Upper lobe of right lung (tissue), 1 donor: ENCODE data around the gene CNTNAP2. TPM values are rescaled to one million over a fixed set of nuclear protein-coding genes. Genes with fewer than 3 reads are reported as not detected.

Experiments used
- ATAC-seq: fragments of 200-7000 bp; cut with Tn5 transposase; one replicate; pipeline ENCODE4 v1.9.1; 2020; ENCODE audit warnings: mild to moderate bottlenecking, moderate library complexity
- DNase-seq: peaks from one replicate; pipeline ENCODE4 v3.0.0-alpha.2; 2020
- H3K27ac ChIP-seq: fragments of 200-600 bp; one replicate; pipeline ENCODE4 v1.8.0; 2022
- H3K27me3 ChIP-seq: fragments of 200-600 bp; one replicate; pipeline ENCODE4 v1.8.0; 2022; ENCODE audit warnings: mild to moderate bottlenecking
- H3K36me3 ChIP-seq: fragments of 200-600 bp; one replicate; pipeline ENCODE4 v1.8.0; 2022
- H3K4me1 ChIP-seq: fragments of 200-600 bp; one replicate; pipeline ENCODE4 v1.8.0; 2022
- H3K4me3 ChIP-seq: fragments of 200-600 bp; one replicate; pipeline ENCODE4 v1.8.0; 2022; ENCODE audit warnings: mild to moderate bottlenecking
- H3K9me3 ChIP-seq: fragments of 200-600 bp; one replicate; pipeline ENCODE4 v1.8.0; 2022
- intact Hi-C: fragments of 100-400 bp; cut with DNase I; formaldehyde crosslinking; loops from one replicate; pipeline ENCODE4 v1.11.0; 2022
- total RNA-seq: library from RNA; stranded (reverse); fragmentation: NEBNext Ultra II Directional; extraction: Animal tissue kit (Norgen Biotek cat#: 25700); gene quantifications from one replicate; pipeline ENCODE4 v1.2.1, GENCODE V29; 2021
- TF ChIP-seq, protein P1 (sequence below): fragments of 200-600 bp; IDR thresholded peaks from one replicate; pipeline ENCODE4 v1.8.0; 2022; ENCODE audit warnings: antibody characterized with exemption
- donor health status: DM: no; HTN: yes; CAD: no; lungs with severe emphysema.

CNTNAP2 gene
- total RNA-seq, 1 donor from 2014 or later = 0.41 TPM

GRCh38 chr7:146090023-146090645 is 26.5 kb upstream of the CNTNAP2 start:
- Histone ChIP-seq H3K27me3 (no peaks in the 10 kb centered on the region), H3K36me3 (no peaks in the 10 kb centered on the region), H3K4me3 (no peak overlapping the region), H3K27ac (no peak overlapping the region), H3K9me3 (no peaks in the 10 kb centered on the region), H3K4me1 (no peaks in the 10 kb centered on the region)
- TF ChIP-seq, protein P1, sequence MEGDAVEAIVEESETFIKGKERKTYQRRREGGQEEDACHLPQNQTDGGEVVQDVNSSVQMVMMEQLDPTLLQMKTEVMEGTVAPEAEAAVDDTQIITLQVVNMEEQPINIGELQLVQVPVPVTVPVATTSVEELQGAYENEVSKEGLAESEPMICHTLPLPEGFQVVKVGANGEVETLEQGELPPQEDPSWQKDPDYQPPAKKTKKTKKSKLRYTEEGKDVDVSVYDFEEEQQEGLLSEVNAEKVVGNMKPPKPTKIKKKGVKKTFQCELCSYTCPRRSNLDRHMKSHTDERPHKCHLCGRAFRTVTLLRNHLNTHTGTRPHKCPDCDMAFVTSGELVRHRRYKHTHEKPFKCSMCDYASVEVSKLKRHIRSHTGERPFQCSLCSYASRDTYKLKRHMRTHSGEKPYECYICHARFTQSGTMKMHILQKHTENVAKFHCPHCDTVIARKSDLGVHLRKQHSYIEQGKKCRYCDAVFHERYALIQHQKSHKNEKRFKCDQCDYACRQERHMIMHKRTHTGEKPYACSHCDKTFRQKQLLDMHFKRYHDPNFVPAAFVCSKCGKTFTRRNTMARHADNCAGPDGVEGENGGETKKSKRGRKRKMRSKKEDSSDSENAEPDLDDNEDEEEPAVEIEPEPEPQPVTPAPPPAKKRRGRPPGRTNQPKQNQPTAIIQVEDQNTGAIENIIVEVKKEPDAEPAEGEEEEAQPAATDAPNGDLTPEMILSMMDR = peak; percentile 65
- DNase-seq (no peak), ATAC-seq (peak; percentile 63)
- intact Hi-C loops = no loop called here

DNA sequence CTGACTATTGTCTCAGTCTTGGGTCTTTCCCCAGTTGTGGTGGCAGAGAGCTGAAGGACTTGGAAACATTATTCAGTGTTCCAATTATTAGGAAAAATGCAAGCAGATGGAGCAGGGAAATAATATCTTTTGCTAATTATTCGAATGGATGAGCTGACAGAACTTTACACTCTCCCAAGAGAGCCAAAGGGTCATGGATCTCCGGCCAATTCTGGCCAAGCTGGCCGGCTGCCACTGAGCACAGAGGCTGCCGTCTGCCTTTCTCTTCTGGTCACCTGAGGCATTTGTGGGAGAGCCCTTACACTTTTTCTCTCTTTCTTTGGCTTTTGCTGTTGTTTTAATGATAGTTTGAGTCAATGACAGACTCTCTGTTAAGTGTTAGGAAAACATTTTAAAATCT is 22.2 kb upstream of the CNTNAP2 start:
- Histone ChIP-seq H3K27ac (no peak overlapping the region), H3K4me3 (no peak overlapping the region), H3K4me1 (no peaks in the 10 kb centered on the region), H3K27me3 (no peaks in the 10 kb centered on the region), H3K9me3 (no peaks in the 10 kb centered on the region), H3K36me3 (no peaks in the 10 kb centered on the region)
- no peak for DNase-seq
- TF ChIP-seq, protein P1 = no peak
- intact Hi-C loops = no loop called here
- ATAC-seq = no peak

DNA sequence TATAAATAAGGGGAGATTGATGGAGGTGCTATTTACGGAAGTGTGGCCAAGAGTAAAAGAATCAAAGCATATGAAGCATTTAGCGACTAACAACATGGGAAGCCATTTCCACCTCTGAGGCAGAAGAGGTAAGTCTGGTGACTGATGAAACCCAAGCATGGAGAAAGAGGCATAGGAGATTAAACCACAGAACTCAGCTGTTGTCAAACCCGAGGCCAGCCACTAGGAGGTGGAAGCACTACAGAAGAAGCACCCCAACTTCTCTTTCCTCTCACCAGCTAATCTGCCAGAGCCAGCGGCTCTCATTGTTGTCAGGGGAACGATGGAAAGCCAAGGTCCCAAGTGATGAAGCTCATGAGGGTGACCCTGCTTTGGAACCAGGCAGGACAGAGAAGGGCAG is 19.6 kb upstream of the CNTNAP2 start:
- Histone ChIP-seq H3K27me3 (no peaks in the 10 kb centered on the region), H3K9me3 (no peaks in the 10 kb centered on the region), H3K4me3 (no peak overlapping the region), H3K4me1 (no peaks in the 10 kb centered on the region), H3K27ac (no peak overlapping the region), H3K36me3 (no peaks in the 10 kb centered on the region)
- TF ChIP-seq, protein P1 = no peak
- intact Hi-C loops = no loop called here
- no peak for DNase-seq
- no peak for ATAC-seq

DNA sequence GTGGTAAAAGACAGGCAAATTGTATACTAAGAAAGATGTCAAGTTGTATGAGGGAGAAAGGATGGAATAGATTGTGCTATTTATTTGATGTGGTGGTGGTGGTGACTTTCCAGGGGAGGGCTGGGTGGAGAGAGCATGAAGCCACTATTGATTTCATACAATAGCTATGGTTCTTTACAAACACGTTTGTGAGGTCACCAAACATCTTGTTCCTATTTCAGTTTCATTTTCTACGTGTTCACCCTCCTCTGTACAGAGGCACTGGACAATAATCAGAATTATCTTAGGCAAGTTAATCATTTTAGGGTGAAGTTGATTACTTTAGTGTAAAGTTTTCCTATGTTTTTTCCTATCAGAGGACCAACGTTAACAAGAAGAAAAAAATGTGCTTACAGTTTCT is 10.3 kb upstream of the CNTNAP2 start:
- H3K4me1 ChIP-seq = no peaks in the 10 kb centered on the region
- no peak for DNase-seq
- H3K27me3 ChIP-seq = no peaks in the 10 kb centered on the region
- H3K4me3 ChIP-seq = no peak overlapping the region
- ATAC-seq = no peak
- TF ChIP-seq, protein P1 = no peak
- no peaks in the 10 kb centered on the region for H3K9me3 ChIP-seq
- H3K27ac ChIP-seq = no peak overlapping the region
- intact Hi-C loops = no loop called here
- H3K36me3 ChIP-seq = no peaks in the 10 kb centered on the region

GRCh38 chr7:146112755-146113154 is 3.8 kb upstream of the CNTNAP2 start:
- H3K4me1 ChIP-seq = peaks cover 8% of the 10 kb centered on the region
- ATAC-seq (no peak), DNase-seq (no peak)
- no peak overlapping the region for H3K27ac ChIP-seq
- no peak overlapping the region for H3K4me3 ChIP-seq
- no peaks in the 10 kb centered on the region for H3K36me3 ChIP-seq
- H3K27me3 ChIP-seq = peaks cover 7% of the 10 kb centered on the region
- intact Hi-C loops = no loop called here
- TF ChIP-seq, protein P1 = no peak
- H3K9me3 ChIP-seq = no peaks in the 10 kb centered on the region

DNA sequence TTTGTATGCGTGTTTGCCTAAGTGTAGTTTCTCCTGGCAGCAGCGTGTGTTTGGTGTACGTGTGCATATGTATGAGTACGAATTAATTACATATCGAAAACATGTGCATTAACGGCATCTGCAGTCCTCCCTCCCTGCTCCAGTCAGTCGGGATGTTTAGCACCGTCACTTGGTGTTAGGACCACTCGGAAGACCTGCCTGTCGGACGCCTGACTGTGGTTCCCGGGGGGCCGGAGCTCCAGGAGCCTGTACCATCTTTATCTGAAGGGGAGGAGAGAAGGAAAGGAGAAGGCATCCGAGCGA is 1.1 kb upstream of the CNTNAP2 start:
- TF ChIP-seq, protein P1 = no peak
- no peaks in the 10 kb centered on the region for H3K9me3 ChIP-seq
- DNase-seq (no peak), ATAC-seq (no peak)
- no peak overlapping the region for H3K27ac ChIP-seq
- H3K4me3 ChIP-seq = peak overlapping the region; percentile 37
- no peaks in the 10 kb centered on the region for H3K36me3 ChIP-seq
- H3K4me1 ChIP-seq = peaks cover 8% of the 10 kb centered on the region
- intact Hi-C loops = no loop called here
- peaks cover 18% of the 10 kb centered on the region for H3K27me3 ChIP-seq
